ENCODE measurements around the gene HEG1. TPM values are rescaled to one million over a fixed set of nuclear protein-coding genes. Genes with fewer than 3 reads are reported as not detected.
"Not testable (repeated sequence)": the region's sequence is repeated elsewhere in the genome, so short reads cannot be mapped to it uniquely, and the experiment has no call there.

Gene HEG1
- total and polyA plus RNA-seq, 2 donors = 3.7 to 4.7 TPM

DNA sequence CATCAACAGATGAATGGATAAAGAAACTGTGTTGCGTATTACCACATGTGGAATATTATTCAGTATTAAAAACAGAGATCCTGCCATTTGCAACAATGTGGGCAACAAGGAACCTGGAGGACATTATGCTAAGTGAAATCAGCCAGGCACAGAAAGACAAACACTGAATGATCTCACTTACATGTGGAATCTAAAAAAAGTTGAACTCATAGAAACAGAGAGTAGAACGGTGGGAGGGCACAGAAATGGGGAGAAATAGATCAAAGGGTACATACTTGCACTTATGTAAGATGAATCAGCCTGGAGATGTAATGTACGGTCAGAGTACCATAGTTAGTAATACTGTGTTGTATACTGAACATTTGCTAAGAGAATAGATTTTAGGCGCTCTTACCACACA lies 91.4 kb downstream of the HEG1 start:
- Histone ChIP-seq H3K27me3 (ENCODE audit: control insufficient read depth in 2 of 2, insufficient read depth in 1 of 2, low read length in 1 of 2) (no peaks in the 10 kb centered on the region), H3K9me3 (ENCODE audit: control insufficient read depth in 2 of 2, insufficient read depth in 1 of 2, low read length in 1 of 2) (no peaks in the 10 kb centered on the region), H3K4me1 (ENCODE audit: control insufficient read depth in 2 of 2, insufficient read depth in 2 of 2, low read length in 2 of 2) (peaks cover 6 to 19% of the 10 kb centered on the region in 2 donors), H3K27ac (ENCODE audit: low read depth in 1 of 2, low read length in 1 of 2) (no peak overlapping the region), H3K36me3 (ENCODE audit: control insufficient read depth in 2 of 2, insufficient read depth in 2 of 2, low read length in 1 of 2) (no peaks in the 10 kb centered on the region), H3K4me3 (ENCODE audit: low read length in 2 of 2) (no peak overlapping the region)
- 96% methylated on average over 4 of the region's 4 CpGs for WGBS
- no peak for DNase-seq (ENCODE audit: low read depth in 6 of 9, low spot score in 9 of 9)

DNA sequence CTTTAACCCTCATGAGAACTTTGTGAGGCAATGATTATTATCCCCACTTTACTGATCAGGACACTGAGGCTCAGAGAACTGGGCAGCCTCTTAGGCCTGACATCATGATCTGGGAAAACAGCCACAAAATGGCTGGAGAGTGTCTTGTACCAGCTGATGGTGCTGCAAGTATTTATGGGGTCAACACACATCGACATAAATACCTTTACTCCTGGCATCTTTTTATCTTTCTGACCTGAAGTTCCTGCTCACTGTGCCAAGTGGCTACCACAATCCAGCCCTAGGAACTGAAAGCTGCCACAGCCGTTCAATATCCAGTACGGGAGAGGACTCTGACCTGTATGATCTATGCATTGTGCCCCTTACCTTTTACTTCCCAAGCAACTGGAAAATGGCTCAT lies 92.0 kb downstream of the HEG1 start:
- 79% methylated on average over 3 of the region's 3 CpGs for WGBS
- Histone ChIP-seq H3K4me1 (ENCODE audit: control insufficient read depth in 2 of 2, insufficient read depth in 2 of 2, low read length in 2 of 2) (peaks cover 6 to 14% of the 10 kb centered on the region in 2 donors), H3K36me3 (ENCODE audit: control insufficient read depth in 2 of 2, insufficient read depth in 2 of 2, low read length in 1 of 2) (no peaks in the 10 kb centered on the region), H3K9me3 (ENCODE audit: control insufficient read depth in 2 of 2, insufficient read depth in 1 of 2, low read length in 1 of 2) (no peaks in the 10 kb centered on the region), H3K27ac (ENCODE audit: low read depth in 1 of 2, low read length in 1 of 2) (no peak overlapping the region), H3K4me3 (ENCODE audit: low read length in 2 of 2) (no peak overlapping the region), H3K27me3 (ENCODE audit: control insufficient read depth in 2 of 2, insufficient read depth in 1 of 2, low read length in 1 of 2) (no peaks in the 10 kb centered on the region)
- no peak for DNase-seq (ENCODE audit: low read depth in 6 of 9, low spot score in 9 of 9)

DNA sequence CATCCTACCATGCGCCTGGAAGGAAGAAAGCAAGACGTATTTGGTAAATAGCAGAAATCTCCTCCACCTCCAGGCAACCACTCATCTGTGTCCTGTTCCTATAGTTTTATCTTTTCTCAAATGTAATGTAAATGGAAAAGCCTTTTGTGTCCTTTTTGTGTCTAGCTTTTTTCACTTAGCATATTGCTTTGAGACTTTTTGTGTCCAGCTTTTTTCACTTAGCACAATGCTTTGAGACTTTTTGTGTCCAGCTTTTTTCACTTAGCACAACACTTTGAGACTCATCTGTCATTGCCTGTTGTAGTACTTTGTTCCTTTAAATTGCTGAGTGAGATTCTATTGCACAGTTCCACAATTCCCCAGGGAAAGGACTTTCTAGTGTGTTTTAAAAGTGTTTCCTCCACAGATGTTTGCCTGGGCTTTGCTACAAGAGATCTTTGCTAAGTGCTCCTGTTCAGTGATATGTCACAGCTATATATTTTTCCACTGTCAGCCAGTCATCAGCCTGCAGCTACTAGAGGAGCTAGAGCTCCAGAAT lies 93.3 kb downstream of the HEG1 start:
- 96% methylated on average over 2 of the region's 2 CpGs for WGBS
- peaks cover 0 to 2% of the 10 kb centered on the region in 2 donors for H3K4me1 ChIP-seq (ENCODE audit: control insufficient read depth in 2 of 2, insufficient read depth in 2 of 2, low read length in 2 of 2)
- H3K4me3 ChIP-seq (ENCODE audit: low read length in 2 of 2) = no peak overlapping the region
- no peak for DNase-seq (ENCODE audit: low read depth in 6 of 9, low spot score in 9 of 9)
- no peak overlapping the region for H3K27ac ChIP-seq (ENCODE audit: low read depth in 1 of 2, low read length in 1 of 2)
- H3K36me3 ChIP-seq (ENCODE audit: control insufficient read depth in 2 of 2, insufficient read depth in 2 of 2, low read length in 1 of 2) = no peaks in the 10 kb centered on the region
- no peaks in the 10 kb centered on the region for H3K9me3 ChIP-seq (ENCODE audit: control insufficient read depth in 2 of 2, insufficient read depth in 1 of 2, low read length in 1 of 2)
- no peaks in the 10 kb centered on the region for H3K27me3 ChIP-seq (ENCODE audit: control insufficient read depth in 2 of 2, insufficient read depth in 1 of 2, low read length in 1 of 2)

DNA sequence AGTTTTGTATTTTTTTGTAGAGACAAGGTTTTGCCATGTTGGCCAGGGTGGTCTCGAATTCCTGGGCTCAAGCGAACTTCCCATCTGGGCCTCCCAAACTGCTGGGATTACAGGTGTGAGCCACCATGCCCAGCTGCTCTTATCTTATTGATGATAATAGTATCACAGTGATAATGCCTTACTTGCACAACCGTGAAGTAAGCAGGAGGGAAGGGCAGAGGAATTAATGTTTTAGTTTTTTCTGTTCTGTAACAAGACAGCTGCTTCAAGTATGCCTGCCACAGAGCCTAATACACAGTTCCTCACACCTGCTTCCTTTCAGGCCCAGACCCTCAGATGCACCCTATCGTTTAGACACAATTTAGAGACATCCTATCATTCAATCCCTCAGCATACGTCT lies 95.1 kb downstream of the HEG1 start:
- H3K9me3 ChIP-seq (ENCODE audit: control insufficient read depth in 2 of 2, insufficient read depth in 1 of 2, low read length in 1 of 2) = no peaks in the 10 kb centered on the region
- no peak overlapping the region for H3K4me3 ChIP-seq (ENCODE audit: low read length in 2 of 2)
- no peak for DNase-seq (ENCODE audit: low read depth in 6 of 9, low spot score in 9 of 9)
- no peaks in the 10 kb centered on the region for H3K36me3 ChIP-seq (ENCODE audit: control insufficient read depth in 2 of 2, insufficient read depth in 2 of 2, low read length in 1 of 2)
- no peaks in the 10 kb centered on the region for H3K4me1 ChIP-seq (ENCODE audit: control insufficient read depth in 2 of 2, insufficient read depth in 2 of 2, low read length in 2 of 2)
- no peaks in the 10 kb centered on the region for H3K27me3 ChIP-seq (ENCODE audit: control insufficient read depth in 2 of 2, insufficient read depth in 1 of 2, low read length in 1 of 2)
- no peak overlapping the region for H3K27ac ChIP-seq (ENCODE audit: low read depth in 1 of 2, low read length in 1 of 2)
- WGBS = 58% methylated on average over 5 of the region's 5 CpGs

DNA sequence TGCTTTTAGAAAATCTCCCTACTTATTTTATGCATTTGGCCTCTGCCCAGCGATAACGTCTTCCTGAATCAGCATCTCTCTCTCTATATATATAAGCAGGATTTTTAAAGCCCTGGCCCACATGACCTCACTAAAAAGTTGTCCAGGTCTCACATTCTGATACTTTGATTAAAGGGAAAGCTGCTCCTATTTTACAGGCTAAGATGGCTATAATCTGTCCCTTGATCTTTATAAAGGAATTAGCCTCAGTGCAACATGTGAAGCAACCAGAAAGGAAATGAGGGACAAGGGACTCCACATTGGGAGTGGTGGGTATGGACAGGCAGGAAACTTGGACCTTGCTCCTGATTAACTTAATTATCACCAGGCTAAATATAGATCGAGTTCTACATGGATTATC lies 95.7 kb downstream of the HEG1 start:
- Histone ChIP-seq H3K9me3 (ENCODE audit: control insufficient read depth in 2 of 2, insufficient read depth in 1 of 2, low read length in 1 of 2) (no peaks in the 10 kb centered on the region), H3K27me3 (ENCODE audit: control insufficient read depth in 2 of 2, insufficient read depth in 1 of 2, low read length in 1 of 2) (no peaks in the 10 kb centered on the region), H3K4me3 (ENCODE audit: low read length in 2 of 2) (no peak overlapping the region), H3K4me1 (ENCODE audit: control insufficient read depth in 2 of 2, insufficient read depth in 2 of 2, low read length in 2 of 2) (no peaks in the 10 kb centered on the region), H3K27ac (ENCODE audit: low read depth in 1 of 2, low read length in 1 of 2) (no peak overlapping the region), H3K36me3 (ENCODE audit: control insufficient read depth in 2 of 2, insufficient read depth in 2 of 2, low read length in 1 of 2) (no peaks in the 10 kb centered on the region)
- WGBS = 98% methylated on average over 3 of the region's 3 CpGs
- no peak for DNase-seq (ENCODE audit: low read depth in 6 of 9, low spot score in 9 of 9)

DNA sequence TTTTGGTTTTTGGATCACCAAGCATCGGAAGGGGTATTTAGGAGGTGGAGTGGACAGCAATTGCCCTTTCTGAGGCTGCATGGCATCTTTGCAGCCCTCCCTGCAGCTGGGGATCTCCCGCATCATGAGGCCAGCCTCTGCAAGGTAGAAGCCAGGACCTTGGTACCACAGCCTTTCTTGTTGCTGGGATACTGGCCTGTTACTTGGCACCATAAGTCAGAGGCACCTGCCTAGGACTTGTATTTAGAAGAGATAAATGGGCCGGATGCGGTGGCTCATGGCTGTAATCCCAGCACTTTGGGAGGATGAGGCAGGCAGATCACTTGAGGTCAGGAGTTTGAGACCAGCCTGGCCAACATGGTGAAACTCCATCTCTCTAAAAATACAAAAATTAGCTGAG lies 97.8 kb downstream of the HEG1 start:
- 97% methylated on average over 4 of the region's 4 CpGs for WGBS

DNA sequence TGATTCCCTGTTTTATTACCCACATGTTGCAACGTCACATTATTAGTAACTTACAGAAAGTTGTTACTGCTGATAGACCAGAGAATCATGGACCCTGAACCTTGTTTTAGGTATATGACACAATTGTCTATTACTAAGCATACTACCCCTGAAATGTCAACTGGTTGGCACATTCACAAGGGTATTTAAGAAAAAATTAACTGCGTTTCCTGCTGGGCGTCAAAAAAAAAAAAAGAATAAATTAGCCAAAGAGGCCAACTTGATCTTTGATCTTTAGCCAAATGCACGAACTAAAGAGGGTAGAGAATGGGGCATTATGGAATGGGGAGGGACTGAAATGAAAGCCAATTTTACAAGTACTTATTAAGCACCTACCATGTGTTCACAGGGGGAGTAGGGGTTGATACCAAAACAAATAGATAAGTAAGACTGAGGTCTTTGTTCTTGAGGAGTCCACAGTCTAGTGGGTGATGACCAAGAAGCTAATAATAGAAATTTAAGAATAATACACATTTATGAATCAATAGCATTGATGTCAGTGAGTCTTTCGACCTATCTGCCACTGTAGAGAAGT lies 103.4 kb downstream of the HEG1 start:
- no peak overlapping the region for H3K4me3 ChIP-seq (ENCODE audit: low read length in 2 of 2)
- H3K27ac ChIP-seq (ENCODE audit: low read depth in 1 of 2, low read length in 1 of 2) = no peak overlapping the region
- DNase-seq (ENCODE audit: low read depth in 6 of 9, low spot score in 9 of 9) = no peak
- no peaks in the 10 kb centered on the region for H3K27me3 ChIP-seq (ENCODE audit: control insufficient read depth in 2 of 2, insufficient read depth in 1 of 2, low read length in 1 of 2)
- no peaks in the 10 kb centered on the region for H3K4me1 ChIP-seq (ENCODE audit: control insufficient read depth in 2 of 2, insufficient read depth in 2 of 2, low read length in 2 of 2)
- WGBS = 92% methylated on average over 5 of the region's 5 CpGs
- no peaks in the 10 kb centered on the region for H3K9me3 ChIP-seq (ENCODE audit: control insufficient read depth in 2 of 2, insufficient read depth in 1 of 2, low read length in 1 of 2)
- no peaks in the 10 kb centered on the region for H3K36me3 ChIP-seq (ENCODE audit: control insufficient read depth in 2 of 2, insufficient read depth in 2 of 2, low read length in 1 of 2)

More for the DNA sequence above, 97.8 kb downstream of the HEG1 start:
- not testable (repeated sequence) for H3K27me3 ChIP-seq (ENCODE audit: control insufficient read depth in 2 of 2, insufficient read depth in 1 of 2, low read length in 1 of 2); H3K27ac ChIP-seq (ENCODE audit: low read depth in 1 of 2, low read length in 1 of 2); DNase-seq (ENCODE audit: low read depth in 6 of 9, low spot score in 9 of 9); H3K36me3 ChIP-seq (ENCODE audit: control insufficient read depth in 2 of 2, insufficient read depth in 2 of 2, low read length in 1 of 2); H3K4me1 ChIP-seq (ENCODE audit: control insufficient read depth in 2 of 2, insufficient read depth in 2 of 2, low read length in 2 of 2); H3K9me3 ChIP-seq (ENCODE audit: control insufficient read depth in 2 of 2, insufficient read depth in 1 of 2, low read length in 1 of 2); H3K4me3 ChIP-seq (ENCODE audit: low read length in 2 of 2)

DNA sequence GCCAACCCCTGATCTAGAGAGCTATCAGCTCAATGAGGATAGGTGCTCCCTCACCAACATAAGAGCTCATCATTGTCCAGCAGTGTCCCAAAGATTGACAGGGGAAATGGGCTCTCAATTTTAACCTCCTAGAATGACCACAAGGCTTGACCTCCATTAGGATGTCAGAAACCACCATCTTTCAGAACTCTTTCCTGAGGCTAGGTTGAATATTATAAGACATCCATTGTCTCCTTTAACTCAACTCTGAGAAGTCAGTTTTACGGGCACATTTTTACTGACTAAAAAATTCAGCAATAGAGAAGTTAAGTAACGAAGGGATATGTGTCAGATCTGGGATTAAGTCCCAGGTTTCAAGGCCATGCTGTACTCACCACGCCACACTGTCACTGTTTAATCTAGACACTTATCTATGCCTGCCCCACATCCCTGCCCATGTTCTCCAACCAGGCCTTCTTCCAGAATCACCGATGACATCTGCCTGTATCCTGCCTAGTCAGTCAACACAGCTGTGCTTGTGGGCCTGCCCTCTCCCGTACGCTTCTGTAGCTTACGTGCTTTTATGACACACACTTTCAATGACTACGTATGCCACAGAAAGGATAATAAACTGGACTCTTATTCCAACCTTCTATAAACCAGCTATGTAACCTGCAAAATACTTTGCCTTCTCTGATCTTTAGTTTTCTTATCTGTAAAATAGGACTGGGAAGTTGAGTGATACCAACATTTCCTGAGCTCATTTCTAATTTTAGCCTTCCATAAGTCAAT lies 104.1 kb downstream of the HEG1 start:
- 98% methylated on average over 8 of the region's 8 CpGs for WGBS
- no peaks in the 10 kb centered on the region for H3K36me3 ChIP-seq (ENCODE audit: control insufficient read depth in 2 of 2, insufficient read depth in 2 of 2, low read length in 1 of 2)
- DNase-seq (ENCODE audit: low read depth in 6 of 9, low spot score in 9 of 9) = no peak
- no peak overlapping the region for H3K27ac ChIP-seq (ENCODE audit: low read depth in 1 of 2, low read length in 1 of 2)
- no peaks in the 10 kb centered on the region for H3K27me3 ChIP-seq (ENCODE audit: control insufficient read depth in 2 of 2, insufficient read depth in 1 of 2, low read length in 1 of 2)
- no peaks in the 10 kb centered on the region for H3K9me3 ChIP-seq (ENCODE audit: control insufficient read depth in 2 of 2, insufficient read depth in 1 of 2, low read length in 1 of 2)
- no peak overlapping the region for H3K4me3 ChIP-seq (ENCODE audit: low read length in 2 of 2)
- H3K4me1 ChIP-seq (ENCODE audit: control insufficient read depth in 2 of 2, insufficient read depth in 2 of 2, low read length in 2 of 2) = no peaks in the 10 kb centered on the region

DNA sequence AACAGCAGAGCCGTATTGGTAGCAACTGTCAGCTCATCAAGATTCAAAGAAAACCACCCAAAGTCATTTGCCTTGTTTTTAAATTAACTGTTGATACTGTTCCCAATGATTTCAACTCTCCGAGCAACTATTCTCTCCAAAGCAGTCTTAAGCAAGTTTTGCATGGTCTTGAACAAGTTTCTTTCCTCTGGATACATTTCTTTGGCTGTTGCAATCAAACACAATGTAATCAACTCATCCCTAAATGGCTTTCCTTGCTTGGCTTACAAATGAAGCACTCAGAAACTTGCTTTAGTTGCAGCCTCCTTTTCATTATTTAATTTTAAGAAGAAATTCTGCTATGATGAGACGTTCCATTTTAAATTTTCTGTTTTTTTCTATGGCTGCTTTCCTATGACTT lies 105.8 kb downstream of the HEG1 start:
- no peak for DNase-seq (ENCODE audit: low read depth in 6 of 9, low spot score in 9 of 9)

More for the DNA sequence above, 105.8 kb downstream of the HEG1 start:
- H3K27ac ChIP-seq (ENCODE audit: low read depth in 1 of 2, low read length in 1 of 2) = no peak overlapping the region
- H3K4me1 ChIP-seq (ENCODE audit: control insufficient read depth in 2 of 2, insufficient read depth in 2 of 2, low read length in 2 of 2) = no peaks in the 10 kb centered on the region
- no peak overlapping the region for H3K4me3 ChIP-seq (ENCODE audit: low read length in 2 of 2)
- H3K36me3 ChIP-seq (ENCODE audit: control insufficient read depth in 2 of 2, insufficient read depth in 2 of 2, low read length in 1 of 2) = no peaks in the 10 kb centered on the region
- H3K9me3 ChIP-seq (ENCODE audit: control insufficient read depth in 2 of 2, insufficient read depth in 1 of 2, low read length in 1 of 2) = no peaks in the 10 kb centered on the region
- 94% methylated on average over 3 of the region's 3 CpGs for WGBS
- no peaks in the 10 kb centered on the region for H3K27me3 ChIP-seq (ENCODE audit: control insufficient read depth in 2 of 2, insufficient read depth in 1 of 2, low read length in 1 of 2)

All from thymus (tissue), 11 donors.